Neural progenitor cell (in vitro differentiated cells): Measurements from ENCODE around the gene UQCR11. TPM values are rescaled to one million over a fixed set of nuclear protein-coding genes. Genes with fewer than 3 reads are reported as not detected.

Source experiments
- DNase-seq: peaks from one replicate; pipeline ENCODE4 v3.0.0-alpha.2; 2016; ENCODE audit warnings: low spot score
- H2AFZ ChIP-seq: fragments of 200-600 bp; sonication (generic); replicated peaks from 2 replicates; pipeline ENCODE4 v1.6.1; 2016; ENCODE audit warnings: antibody characterized with exemption
- H3F3A ChIP-seq: fragments of 200-600 bp; sonication (generic); 2 replicates; pipeline ENCODE4 v1.6.1; 2016; ENCODE audit warnings: antibody characterized with exemption, low read depth
- H3K27ac ChIP-seq: fragments of 200-600 bp; sonication (generic); 2 replicates; pipeline ENCODE4 v1.5.1; 2016; ENCODE audit warnings: mild to moderate bottlenecking
- H3K27me3 ChIP-seq: fragments of 200-600 bp; sonication (generic); 2 replicates; pipeline ENCODE4 v1.6.1; 2016; ENCODE audit warnings: mild to moderate bottlenecking, moderate library complexity
- H3K36me3 ChIP-seq: fragments of 200-600 bp; sonication (generic); 2 replicates; pipeline ENCODE4 v1.5.1; 2016
- H3K4me1 ChIP-seq: fragments of 200-600 bp; sonication (generic); 2 replicates; pipeline ENCODE4 v1.6.1; 2016; ENCODE audit warnings: mixed run types
- H3K4me2 ChIP-seq: fragments of 200-600 bp; sonication (generic); 2 replicates; pipeline ENCODE4 v1.6.1; 2016
- H3K4me3 ChIP-seq: fragments of 200-600 bp; sonication (generic); 2 replicates; pipeline ENCODE4 v1.5.1; 2016
- H3K79me2 ChIP-seq: fragments of 200-600 bp; sonication (generic); 2 replicates; pipeline ENCODE4 v1.6.1; 2016; ENCODE audit warnings: low read depth
- H3K9ac ChIP-seq: fragments of 200-600 bp; sonication (generic); 2 replicates; pipeline ENCODE4 v1.6.1; 2016
- H3K9me3 ChIP-seq: fragments of 200-600 bp; sonication (generic); 2 replicates; pipeline ENCODE4 v1.5.1; 2016; ENCODE audit warnings: low read depth
- H4K20me1 ChIP-seq: fragments of 200-600 bp; sonication (generic); 2 replicates; pipeline ENCODE4 v1.6.1; 2016; ENCODE audit warnings: low read depth
- H3K27ac Mint-ChIP-seq: 3 replicates; pipeline ENCODE4 v1.8.0; 2021; ENCODE audit warnings: mixed read lengths
- H3K27me3 Mint-ChIP-seq: 2 replicates; pipeline ENCODE4 v1.8.0; 2022; ENCODE audit warnings: low read depth, mild to moderate bottlenecking, inconsistent platforms, moderate library complexity, mixed read lengths; ENCODE audit not compliant: insufficient read depth
- H3K36me3 Mint-ChIP-seq: 3 replicates; pipeline ENCODE4 v1.8.0; 2021; ENCODE audit warnings: mixed read lengths
- H3K4me1 Mint-ChIP-seq: 3 replicates; pipeline ENCODE4 v1.8.0; 2021; ENCODE audit warnings: mixed read lengths
- H3K4me3 Mint-ChIP-seq: 3 replicates; pipeline ENCODE4 v1.8.0; 2021; ENCODE audit warnings: mild to moderate bottlenecking, moderate library complexity, mixed read lengths
- H3K9me3 Mint-ChIP-seq: 3 replicates; pipeline ENCODE4 v1.8.0; 2020; ENCODE audit warnings: mixed read lengths
- EZH2 ChIP-seq: fragments of 200-600 bp; sonication (generic); IDR thresholded peaks from 2 replicates; pipeline ENCODE4 v1.6.1; 2017; ENCODE audit warnings: antibody characterized with exemption, mild to moderate bottlenecking, moderate library complexity
- EZH2phosphoT487 ChIP-seq: fragments of 200-600 bp; sonication (generic); IDR thresholded peaks from 2 replicates; pipeline ENCODE4 v1.6.1; 2017; ENCODE audit warnings: antibody characterized with exemption
- total RNA-seq: library from RNA; depleted of rRNA; stranded (reverse); fragments of >200 nt; gene quantifications from 2 replicates; pipeline ENCODE4 v1.2.3, GENCODE V29; 2015; ENCODE audit warnings: low replicate concordance
- TF ChIP-seq, protein P1 (sequence below): fragments of 200-600 bp; sonication (generic); IDR thresholded peaks from 2 replicates; pipeline ENCODE4 v1.5.1; 2017; ENCODE audit warnings: antibody characterized with exemption, mild to moderate bottlenecking

The UQCR11 gene
- total RNA-seq, 1 donor from 2014 or later: 37.4 TPM

DNA sequence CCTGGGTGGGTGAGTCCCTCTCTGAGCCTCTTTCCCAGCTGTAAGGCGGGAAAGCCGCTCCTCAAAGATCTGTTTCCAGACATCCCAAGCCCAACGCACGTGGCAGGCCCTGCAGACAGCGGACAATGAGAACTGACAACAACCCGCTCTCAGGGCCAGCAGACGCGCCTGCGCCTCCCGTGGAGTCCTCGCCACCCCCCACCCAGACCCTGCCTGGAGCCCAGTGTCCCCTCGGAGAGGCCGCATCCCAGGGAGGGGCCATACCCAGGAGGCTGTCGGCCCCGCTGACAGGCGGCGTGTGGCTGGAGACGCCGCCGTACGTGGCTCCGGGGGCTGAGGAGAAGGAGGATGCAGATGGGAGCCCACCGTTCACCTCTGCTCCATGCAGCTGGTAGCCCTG, 16.3 kb upstream of the UQCR11 start:
- Mint-ChIP-seq H3K27me3 (peaks cover 7% of the 10 kb centered on the region), H3K4me1 (peaks cover 12% of the 10 kb centered on the region), H3K4me3 (no peak overlapping the region), H3K9me3 (no peaks in the 10 kb centered on the region), H3K36me3 (peaks cover 30% of the 10 kb centered on the region), H3K27ac (no peak overlapping the region)
- TF ChIP-seq, protein P1, sequence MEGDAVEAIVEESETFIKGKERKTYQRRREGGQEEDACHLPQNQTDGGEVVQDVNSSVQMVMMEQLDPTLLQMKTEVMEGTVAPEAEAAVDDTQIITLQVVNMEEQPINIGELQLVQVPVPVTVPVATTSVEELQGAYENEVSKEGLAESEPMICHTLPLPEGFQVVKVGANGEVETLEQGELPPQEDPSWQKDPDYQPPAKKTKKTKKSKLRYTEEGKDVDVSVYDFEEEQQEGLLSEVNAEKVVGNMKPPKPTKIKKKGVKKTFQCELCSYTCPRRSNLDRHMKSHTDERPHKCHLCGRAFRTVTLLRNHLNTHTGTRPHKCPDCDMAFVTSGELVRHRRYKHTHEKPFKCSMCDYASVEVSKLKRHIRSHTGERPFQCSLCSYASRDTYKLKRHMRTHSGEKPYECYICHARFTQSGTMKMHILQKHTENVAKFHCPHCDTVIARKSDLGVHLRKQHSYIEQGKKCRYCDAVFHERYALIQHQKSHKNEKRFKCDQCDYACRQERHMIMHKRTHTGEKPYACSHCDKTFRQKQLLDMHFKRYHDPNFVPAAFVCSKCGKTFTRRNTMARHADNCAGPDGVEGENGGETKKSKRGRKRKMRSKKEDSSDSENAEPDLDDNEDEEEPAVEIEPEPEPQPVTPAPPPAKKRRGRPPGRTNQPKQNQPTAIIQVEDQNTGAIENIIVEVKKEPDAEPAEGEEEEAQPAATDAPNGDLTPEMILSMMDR: no peak
- TF ChIP-seq EZH2 (no peak), EZH2phosphoT487 (no peak)
- Histone ChIP-seq H3K9me3 (no peaks in the 10 kb centered on the region), H3K79me2 (peaks cover 33% of the 10 kb centered on the region), H3K27me3 (no peaks in the 10 kb centered on the region), H4K20me1 (peaks cover 89% of the 10 kb centered on the region), H3K4me3 (no peak overlapping the region), H3K9ac (no peak overlapping the region), H3K4me2 (no peak overlapping the region), H3F3A (peaks cover 11% of the 10 kb centered on the region), H2AFZ (no peak overlapping the region), H3K27ac (no peak overlapping the region), H3K36me3 (no peaks in the 10 kb centered on the region), H3K4me1 (no peaks in the 10 kb centered on the region)
- DNase-seq: no peak

DNA sequence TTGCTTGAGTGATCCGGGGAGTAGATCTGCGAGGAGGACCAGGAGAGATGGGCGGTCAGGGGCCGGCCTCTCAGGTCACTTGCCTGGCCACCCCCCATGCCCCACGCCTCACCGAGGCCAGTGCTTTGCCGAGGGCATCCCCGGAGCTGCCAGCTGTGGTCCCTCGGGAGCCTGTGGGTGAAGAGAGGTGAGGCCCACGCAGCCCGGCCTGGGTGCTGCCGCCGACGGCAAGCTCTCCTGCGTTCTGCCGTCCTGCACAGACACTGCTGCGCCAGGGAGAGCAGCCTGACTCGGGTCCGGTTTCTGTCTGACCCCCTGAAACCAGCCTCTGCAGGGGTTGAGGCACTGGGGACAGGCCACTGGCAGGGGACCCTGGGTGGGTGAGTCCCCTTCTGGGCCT, 15.8 kb upstream of the UQCR11 start:
- no peak overlapping the region for H3K27ac Mint-ChIP-seq
- H3K9me3 ChIP-seq: no peaks in the 10 kb centered on the region
- peak overlapping the region; percentile 53 for H3K27ac ChIP-seq
- H3K4me1 Mint-ChIP-seq: peaks cover 12% of the 10 kb centered on the region
- H3K4me1 ChIP-seq: no peaks in the 10 kb centered on the region
- H4K20me1 ChIP-seq: peaks cover 87% of the 10 kb centered on the region
- H2AFZ ChIP-seq: no peak overlapping the region
- H3K36me3 ChIP-seq: no peaks in the 10 kb centered on the region
- peaks cover 11% of the 10 kb centered on the region for H3F3A ChIP-seq
- TF ChIP-seq EZH2 (no peak), EZH2phosphoT487 (no peak)
- TF ChIP-seq, protein P1: no peak
- no peak for DNase-seq
- peaks cover 33% of the 10 kb centered on the region for H3K36me3 Mint-ChIP-seq
- H3K9ac ChIP-seq: no peak overlapping the region
- no peaks in the 10 kb centered on the region for H3K9me3 Mint-ChIP-seq
- no peak overlapping the region for H3K4me3 ChIP-seq
- H3K27me3 ChIP-seq: no peaks in the 10 kb centered on the region
- H3K4me2 ChIP-seq: no peak overlapping the region
- H3K4me3 Mint-ChIP-seq: no peak overlapping the region
- H3K27me3 Mint-ChIP-seq: peaks cover 7% of the 10 kb centered on the region
- peaks cover 33% of the 10 kb centered on the region for H3K79me2 ChIP-seq

DNA sequence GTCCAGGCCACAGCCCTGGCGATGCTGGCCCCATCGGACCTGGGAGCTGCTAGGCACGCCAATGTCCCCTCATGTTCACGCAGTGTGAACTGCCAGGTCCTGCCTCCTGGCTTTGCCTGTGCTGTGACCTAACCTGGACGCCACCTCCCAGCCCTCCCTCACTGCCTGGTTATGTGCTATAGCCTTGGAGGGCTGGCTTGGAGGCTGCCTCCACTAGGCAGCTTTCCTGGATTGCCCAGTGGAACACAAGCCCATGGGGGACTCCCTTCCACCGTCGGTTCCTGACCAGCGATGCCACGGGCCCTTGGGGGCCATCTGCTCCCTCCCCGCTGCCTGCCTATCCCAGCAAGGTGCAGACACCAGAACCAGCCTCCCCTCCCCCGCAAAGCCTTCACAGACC, 15.2 kb upstream of the UQCR11 start:
- Histone ChIP-seq H3K27ac (no peak overlapping the region), H3K36me3 (no peaks in the 10 kb centered on the region), H3K4me3 (no peak overlapping the region), H2AFZ (no peak overlapping the region), H3K4me2 (no peak overlapping the region), H3K27me3 (no peaks in the 10 kb centered on the region), H3K9ac (no peak overlapping the region), H3F3A (peaks cover 16% of the 10 kb centered on the region), H3K9me3 (no peaks in the 10 kb centered on the region), H3K4me1 (no peaks in the 10 kb centered on the region), H3K79me2 (peaks cover 33% of the 10 kb centered on the region), H4K20me1 (peaks cover 88% of the 10 kb centered on the region)
- Mint-ChIP-seq H3K9me3 (peaks cover 2% of the 10 kb centered on the region), H3K27me3 (peaks cover 7% of the 10 kb centered on the region), H3K4me1 (peaks cover 10% of the 10 kb centered on the region), H3K27ac (no peak overlapping the region), H3K4me3 (no peak overlapping the region), H3K36me3 (peaks cover 35% of the 10 kb centered on the region)
- TF ChIP-seq, protein P1: no peak
- no peak for DNase-seq

DNA sequence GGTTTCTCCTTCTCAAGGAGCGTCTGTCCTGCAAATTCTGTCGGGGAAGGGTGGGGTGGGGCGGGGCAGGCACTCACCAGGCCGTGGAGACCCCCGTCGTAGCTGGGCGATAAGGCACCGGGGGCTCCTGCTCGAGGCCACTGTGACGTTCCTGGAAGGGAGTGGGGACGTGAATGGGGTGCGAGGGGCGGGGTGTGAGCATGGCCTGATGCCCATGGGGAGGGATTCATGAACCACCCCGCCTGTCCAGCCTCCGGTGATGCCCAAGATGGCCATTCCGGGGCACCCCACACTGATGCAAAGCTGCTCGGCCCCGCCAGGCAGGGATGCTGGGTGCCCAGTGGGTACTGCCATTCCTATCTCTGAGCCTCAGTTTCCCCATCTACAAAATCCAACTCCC, 14.4 kb upstream of the UQCR11 start:
- Mint-ChIP-seq H3K27ac (no peak overlapping the region), H3K9me3 (peaks cover 2% of the 10 kb centered on the region), H3K27me3 (peaks cover 6% of the 10 kb centered on the region), H3K4me3 (no peak overlapping the region), H3K36me3 (peaks cover 36% of the 10 kb centered on the region), H3K4me1 (peaks cover 9% of the 10 kb centered on the region)
- Histone ChIP-seq H2AFZ (no peak overlapping the region), H3K4me2 (no peak overlapping the region), H3K27me3 (no peaks in the 10 kb centered on the region), H3K4me1 (no peaks in the 10 kb centered on the region), H3K36me3 (no peaks in the 10 kb centered on the region), H3K27ac (no peak overlapping the region), H3K4me3 (no peak overlapping the region), H3K9me3 (no peaks in the 10 kb centered on the region), H3K79me2 (peaks cover 31% of the 10 kb centered on the region), H4K20me1 (peaks cover 86% of the 10 kb centered on the region), H3K9ac (no peak overlapping the region), H3F3A (peaks cover 16% of the 10 kb centered on the region)
- TF ChIP-seq EZH2phosphoT487 (no peak), EZH2 (no peak)
- TF ChIP-seq, protein P1: no peak
- no peak for DNase-seq
